SK-N-MC (cell line): ENCODE results near the gene MVD.

Experiments
- EZH2 ChIP-seq: fragments of 200-600 bp; sonication (generic); IDR thresholded peaks from one replicate; pipeline ENCODE4 v1.6.1; 2017; ENCODE audit warnings: antibody characterized with exemption
- FOXP2 ChIP-seq: optimal IDR thresholded peaks from 2 replicates; pipeline ENCODE3; 2011; ENCODE audit warnings: mild to moderate bottlenecking, moderate library complexity; ENCODE audit not compliant: insufficient read depth; ENCODE audit errors: extremely low read length, control extremely low read depth
- POLR2AphosphoS5 ChIP-seq: IDR thresholded peaks from 2 replicates; pipeline ENCODE4 v1.6.1; 2012; ENCODE audit warnings: mild to moderate bottlenecking, low read depth, low read length, borderline replicate concordance

GRCh38 chr16:88651276-88651988, 11.5 kb downstream of the MVD start:
- TF ChIP-seq EZH2 (no peak), POLR2AphosphoS5 (no peak), FOXP2 (no peak)
